Liver (tissue), 9 donors: ENCODE results near the gene ARHGEF18. TPM values are rescaled to one million over a fixed set of nuclear protein-coding genes. Genes with fewer than 3 reads are reported as not detected.

Experiments
- DNase-seq: peaks from one replicate; pipeline ENCODE4 v3.0.0-alpha.2; 2017; ENCODE audit warnings: low spot score
- H3K27ac ChIP-seq, 2 donors: one replicate each; pipeline ENCODE4 v1.7.0; 2013; ENCODE audit warnings: inconsistent platforms in 2 of 2, low read length in 2 of 2, control low read depth in 1 of 2, low read depth in 1 of 2, mild to moderate bottlenecking in 1 of 2
- H3K27me3 ChIP-seq, 4 donors: one replicate each; pipeline versions ENCODE4 v1.6.1 to v1.7.0; 2013; ENCODE audit warnings: low read length in 3 of 4, inconsistent platforms in 1 of 4, mild to moderate bottlenecking in 1 of 4, moderate library complexity in 1 of 4; ENCODE audit not compliant: control insufficient read depth in 4 of 4, insufficient read depth in 4 of 4
- H3K36me3 ChIP-seq, 4 donors: one replicate each; pipeline versions ENCODE4 v1.6.1 to v1.7.0; 2013; ENCODE audit warnings: low read length in 3 of 4, mild to moderate bottlenecking in 3 of 4, low read depth in 1 of 4, moderate library complexity in 1 of 4; ENCODE audit not compliant: control insufficient read depth in 4 of 4, insufficient read depth in 3 of 4
- H3K4me1 ChIP-seq, 4 donors: one replicate each; pipeline versions ENCODE4 v1.6.1 to v1.7.0; 2013; ENCODE audit warnings: low read length in 3 of 4, mild to moderate bottlenecking in 3 of 4, moderate library complexity in 1 of 4; ENCODE audit not compliant: control insufficient read depth in 4 of 4, insufficient read depth in 4 of 4
- H3K4me3 ChIP-seq, 3 donors: one replicate each; pipeline versions ENCODE4 v1.6.1 to v1.7.0; 2013; ENCODE audit warnings: low read length in 3 of 3, control low read depth in 1 of 3, low read depth in 1 of 3, mild to moderate bottlenecking in 1 of 3
- H3K9ac ChIP-seq, 2 donors: one replicate each; pipeline ENCODE4 v1.7.0; 2013; ENCODE audit warnings: low read length in 2 of 2, mild to moderate bottlenecking in 2 of 2, moderate library complexity in 2 of 2, control low read depth in 1 of 2, low read depth in 1 of 2
- H3K9me3 ChIP-seq, 4 donors: one replicate each; pipeline versions ENCODE4 v1.6.1 to v1.7.0; 2013; ENCODE audit warnings: low read length in 3 of 4; ENCODE audit not compliant: control insufficient read depth in 4 of 4
- EGR1 ChIP-seq, 2 donors: IDR thresholded peaks; 2 replicates each; pipeline ENCODE4 v1.6.1; 2016 to 2018; ENCODE audit warnings: antibody characterized with exemption in 2 of 2, low read depth in 2 of 2
- FOXA1 ChIP-seq: IDR thresholded peaks from 2 replicates; pipeline ENCODE4 v1.6.1; 2016; ENCODE audit warnings: antibody characterized with exemption
- GABPA ChIP-seq, 2 donors: IDR thresholded peaks in 1 of 2; conservative IDR thresholded peaks in 1 of 2; 2 replicates each; pipeline ENCODE4 v1.6.1; 2016; ENCODE audit warnings: antibody characterized with exemption in 2 of 2, mild to moderate bottlenecking in 1 of 2, moderate library complexity in 1 of 2
- HNF4A ChIP-seq, 2 donors: conservative IDR thresholded peaks; 2 replicates each; pipeline ENCODE4 v1.6.1; 2016; ENCODE audit warnings: antibody characterized with exemption in 2 of 2, mild to moderate bottlenecking in 2 of 2
- JUND ChIP-seq, 2 donors: IDR thresholded peaks; 2 replicates each; pipeline ENCODE4 v1.6.1; 2016; ENCODE audit warnings: antibody characterized with exemption in 2 of 2
- RAD21 ChIP-seq, 2 donors: IDR thresholded peaks; 2 replicates each; pipeline ENCODE4 v1.6.1; 2016; ENCODE audit warnings: antibody characterized with exemption in 2 of 2, mild to moderate bottlenecking in 2 of 2
- SP1 ChIP-seq: IDR thresholded peaks from 2 replicates; pipeline ENCODE4 v1.6.1; 2018; ENCODE audit warnings: antibody characterized with exemption, mild to moderate bottlenecking
- TAF1 ChIP-seq: conservative IDR thresholded peaks from 2 replicates; pipeline ENCODE4 v1.6.1; 2016; ENCODE audit warnings: antibody characterized with exemption, mild to moderate bottlenecking
- YY1 ChIP-seq: IDR thresholded peaks from 2 replicates; pipeline ENCODE4 v1.6.1; 2016; ENCODE audit warnings: antibody characterized with exemption, mild to moderate bottlenecking
- WGBS: extraction: QIAGEN DNeasy Blood & Tissue Kit; methylation state at CpG from one replicate; pipeline ENCODE4 v1.1.7; 2013; 5-methylcytosine and 5-hydroxymethylcytosine counted together
- polyA plus RNA-seq, 2 donors: library from polyadenylated mRNA; stranded (reverse) in 1 of 2; unstranded in 1 of 2; fragments of 200-250 nt in 1 of 2; fragments of >200 nt in 1 of 2; fragmentation: Nextera tagmentation in 1 of 2; extraction: Ambion mirVana in 1 of 2; gene quantifications; one replicate each; pipeline versions ENCODE4 v1.2.1 to v1.2.3, GENCODE V29; 2013 to 2015
- total RNA-seq, 2 donors: library from RNA; depleted of rRNA; stranded (reverse); fragments of >200 nt; gene quantifications; one replicate each; pipeline ENCODE4 v1.2.3, GENCODE V29; 2014
- TF ChIP-seq, protein P1 (sequence below): IDR thresholded peaks from 2 replicates; pipeline ENCODE4 v1.6.1; 2016; ENCODE audit warnings: antibody characterized with exemption
- TF ChIP-seq, protein P2 (sequence below): IDR thresholded peaks from 2 replicates; pipeline ENCODE4 v1.6.1; 2016; ENCODE audit warnings: antibody characterized with exemption, mild to moderate bottlenecking
- TF ChIP-seq, protein P3 (sequence below): fragments of 150-350 bp; IDR thresholded peaks from 2 replicates; pipeline ENCODE4 v1.5.1; 2017; ENCODE audit warnings: improper control_type of control experiment, low read depth, low read length; ENCODE audit not compliant: missing input control
- donor health status: healthy.
- donor health status: healthy.
- donor health status: healthy.
- donor health status: healthy.
- donor health status: healthy.

ARHGEF18 gene
- total and polyA plus RNA-seq, 4 donors = 3.3 to 28.8 (median 14.9) TPM

DNA sequence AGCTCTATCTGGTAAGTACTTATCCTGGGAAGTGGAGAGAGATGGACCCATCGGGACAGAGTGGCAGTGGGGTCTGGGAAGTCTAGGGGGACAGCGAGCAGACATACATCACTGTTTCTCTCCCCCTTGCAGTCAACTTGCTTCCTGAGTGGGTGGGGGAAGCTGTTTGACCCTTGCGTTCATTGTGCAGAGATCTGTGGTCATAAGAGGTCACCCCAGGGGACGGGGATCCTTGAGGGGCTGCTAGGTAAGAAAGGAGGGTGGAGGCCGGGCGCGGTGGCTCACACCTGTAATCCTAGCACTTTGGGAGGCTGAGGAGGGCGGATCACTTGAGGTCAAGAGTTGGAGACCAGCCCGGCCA lies 474 bp downstream of the ARHGEF18 start:
- H3K9ac ChIP-seq = no peak overlapping the region
- peak overlapping the region in 1 of 2 donors; percentile 54 for H3K27ac ChIP-seq
- H3K36me3 ChIP-seq = no peaks in the 10 kb centered on the region
- H3K4me1 ChIP-seq = peaks cover 0 to 1% (median 0%) of the 10 kb centered on the region in 4 donors
- H3K9me3 ChIP-seq = peaks cover 0 to 4% (median 0%) of the 10 kb centered on the region in 4 donors
- no peak overlapping the region for H3K4me3 ChIP-seq
- TF ChIP-seq TAF1 = no peak
- TF ChIP-seq, protein P1, sequence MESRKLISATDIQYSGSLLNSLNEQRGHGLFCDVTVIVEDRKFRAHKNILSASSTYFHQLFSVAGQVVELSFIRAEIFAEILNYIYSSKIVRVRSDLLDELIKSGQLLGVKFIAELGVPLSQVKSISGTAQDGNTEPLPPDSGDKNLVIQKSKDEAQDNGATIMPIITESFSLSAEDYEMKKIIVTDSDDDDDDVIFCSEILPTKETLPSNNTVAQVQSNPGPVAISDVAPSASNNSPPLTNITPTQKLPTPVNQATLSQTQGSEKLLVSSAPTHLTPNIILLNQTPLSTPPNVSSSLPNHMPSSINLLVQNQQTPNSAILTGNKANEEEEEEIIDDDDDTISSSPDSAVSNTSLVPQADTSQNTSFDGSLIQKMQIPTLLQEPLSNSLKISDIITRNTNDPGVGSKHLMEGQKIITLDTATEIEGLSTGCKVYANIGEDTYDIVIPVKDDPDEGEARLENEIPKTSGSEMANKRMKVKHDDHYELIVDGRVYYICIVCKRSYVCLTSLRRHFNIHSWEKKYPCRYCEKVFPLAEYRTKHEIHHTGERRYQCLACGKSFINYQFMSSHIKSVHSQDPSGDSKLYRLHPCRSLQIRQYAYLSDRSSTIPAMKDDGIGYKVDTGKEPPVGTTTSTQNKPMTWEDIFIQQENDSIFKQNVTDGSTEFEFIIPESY = no peak
- no peak for TF ChIP-seq GABPA (IDR thresholded peaks at IDR 0.05 in 1 of 2, conservative IDR thresholded peaks at IDR 0.05 in 1 of 2)
- TF ChIP-seq JUND (IDR thresholded peaks at IDR 0.05) = no peak
- TF ChIP-seq, protein P2, sequence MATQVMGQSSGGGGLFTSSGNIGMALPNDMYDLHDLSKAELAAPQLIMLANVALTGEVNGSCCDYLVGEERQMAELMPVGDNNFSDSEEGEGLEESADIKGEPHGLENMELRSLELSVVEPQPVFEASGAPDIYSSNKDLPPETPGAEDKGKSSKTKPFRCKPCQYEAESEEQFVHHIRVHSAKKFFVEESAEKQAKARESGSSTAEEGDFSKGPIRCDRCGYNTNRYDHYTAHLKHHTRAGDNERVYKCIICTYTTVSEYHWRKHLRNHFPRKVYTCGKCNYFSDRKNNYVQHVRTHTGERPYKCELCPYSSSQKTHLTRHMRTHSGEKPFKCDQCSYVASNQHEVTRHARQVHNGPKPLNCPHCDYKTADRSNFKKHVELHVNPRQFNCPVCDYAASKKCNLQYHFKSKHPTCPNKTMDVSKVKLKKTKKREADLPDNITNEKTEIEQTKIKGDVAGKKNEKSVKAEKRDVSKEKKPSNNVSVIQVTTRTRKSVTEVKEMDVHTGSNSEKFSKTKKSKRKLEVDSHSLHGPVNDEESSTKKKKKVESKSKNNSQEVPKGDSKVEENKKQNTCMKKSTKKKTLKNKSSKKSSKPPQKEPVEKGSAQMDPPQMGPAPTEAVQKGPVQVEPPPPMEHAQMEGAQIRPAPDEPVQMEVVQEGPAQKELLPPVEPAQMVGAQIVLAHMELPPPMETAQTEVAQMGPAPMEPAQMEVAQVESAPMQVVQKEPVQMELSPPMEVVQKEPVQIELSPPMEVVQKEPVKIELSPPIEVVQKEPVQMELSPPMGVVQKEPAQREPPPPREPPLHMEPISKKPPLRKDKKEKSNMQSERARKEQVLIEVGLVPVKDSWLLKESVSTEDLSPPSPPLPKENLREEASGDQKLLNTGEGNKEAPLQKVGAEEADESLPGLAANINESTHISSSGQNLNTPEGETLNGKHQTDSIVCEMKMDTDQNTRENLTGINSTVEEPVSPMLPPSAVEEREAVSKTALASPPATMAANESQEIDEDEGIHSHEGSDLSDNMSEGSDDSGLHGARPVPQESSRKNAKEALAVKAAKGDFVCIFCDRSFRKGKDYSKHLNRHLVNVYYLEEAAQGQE = no peak
- no peak for TF ChIP-seq EGR1 (IDR thresholded peaks at IDR 0.05; ENCODE audit: low read depth in 2 of 2)
- no peak for DNase-seq
- H3K27me3 ChIP-seq = no peaks in the 10 kb centered on the region
- WGBS = 78% methylated on average over 9 of the region's 9 CpGs

DNA sequence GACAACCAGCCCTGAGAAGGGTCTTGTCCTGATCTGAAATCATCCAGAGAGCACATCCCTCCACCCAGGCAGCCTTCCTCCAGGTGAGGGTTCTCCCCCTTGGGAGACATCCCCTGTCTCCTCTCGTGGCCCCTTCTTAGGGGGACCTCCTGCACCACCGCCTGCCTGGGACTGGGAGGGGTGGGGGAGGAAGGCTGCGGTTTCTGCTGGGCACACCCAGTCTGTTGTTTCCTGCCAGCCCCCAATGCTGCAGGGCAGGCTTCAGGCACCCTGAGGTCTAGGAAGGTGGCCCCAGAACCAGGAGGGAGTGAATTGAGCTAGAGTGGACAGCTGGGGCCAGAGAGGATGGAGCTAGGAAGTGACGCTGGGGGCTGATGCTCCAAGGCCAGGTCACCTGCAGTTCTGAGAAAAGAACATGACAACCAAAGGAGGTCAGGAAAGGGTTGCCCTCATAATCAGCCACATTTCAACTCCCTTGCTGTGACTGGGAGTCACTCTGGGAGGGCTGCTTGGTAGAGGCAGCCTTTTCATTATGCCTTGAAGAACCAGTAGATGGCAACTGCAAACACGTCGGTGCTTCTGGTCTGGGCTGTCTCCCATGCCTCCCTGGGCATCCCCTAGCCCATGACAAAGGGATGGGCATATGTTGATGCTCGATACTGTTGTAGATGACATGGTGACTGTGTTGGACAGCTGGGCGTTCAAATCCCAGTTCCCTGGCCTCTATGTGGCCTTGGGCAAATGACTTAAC lies 1.4 kb downstream of the ARHGEF18 start:
- no peaks in the 10 kb centered on the region for H3K27me3 ChIP-seq
- 75% methylated on average over 8 of the region's 8 CpGs for WGBS
- no peak for DNase-seq
- peaks cover 0 to 2% (median 0%) of the 10 kb centered on the region in 4 donors for H3K4me1 ChIP-seq
- TF ChIP-seq SP1 = no peak
- no peak for TF ChIP-seq FOXA1
- H3K36me3 ChIP-seq = no peaks in the 10 kb centered on the region
- H3K9ac ChIP-seq = no peak overlapping the region
- no peak overlapping the region for H3K4me3 ChIP-seq
- peaks cover 0 to 4% (median 0%) of the 10 kb centered on the region in 4 donors for H3K9me3 ChIP-seq
- H3K27ac ChIP-seq = peak overlapping the region in 1 of 2 donors; percentile 31

DNA sequence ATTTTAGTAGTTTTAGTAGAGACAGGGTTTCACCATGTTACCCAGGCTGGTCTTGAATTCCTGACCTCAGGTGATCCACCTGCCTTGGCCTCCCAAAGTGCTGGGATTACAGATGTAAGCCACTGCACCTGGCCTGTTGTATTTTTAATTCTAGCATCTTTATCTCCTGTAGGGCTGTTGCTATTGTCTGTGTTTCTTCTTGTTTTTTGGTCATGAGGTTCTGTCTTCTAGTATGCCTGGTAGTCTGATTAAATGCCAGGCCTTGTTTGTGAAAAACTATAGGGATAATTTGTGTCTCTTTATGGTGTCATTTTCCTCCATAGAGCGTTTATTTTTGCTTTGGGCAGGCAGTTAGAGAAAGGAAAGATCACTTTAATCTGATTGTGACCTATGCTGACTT lies 3.1 kb downstream of the ARHGEF18 start:
- H3K27ac ChIP-seq = no peak overlapping the region
- no peaks in the 10 kb centered on the region for H3K27me3 ChIP-seq
- DNase-seq = no peak
- TF ChIP-seq HNF4A (conservative IDR thresholded peaks at IDR 0.05) (no peak), TAF1 (no peak), GABPA (IDR thresholded peaks at IDR 0.05 in 1 of 2, conservative IDR thresholded peaks at IDR 0.05 in 1 of 2) (no peak), RAD21 (IDR thresholded peaks at IDR 0.05) (no peak), YY1 (no peak)
- TF ChIP-seq, protein P3, sequence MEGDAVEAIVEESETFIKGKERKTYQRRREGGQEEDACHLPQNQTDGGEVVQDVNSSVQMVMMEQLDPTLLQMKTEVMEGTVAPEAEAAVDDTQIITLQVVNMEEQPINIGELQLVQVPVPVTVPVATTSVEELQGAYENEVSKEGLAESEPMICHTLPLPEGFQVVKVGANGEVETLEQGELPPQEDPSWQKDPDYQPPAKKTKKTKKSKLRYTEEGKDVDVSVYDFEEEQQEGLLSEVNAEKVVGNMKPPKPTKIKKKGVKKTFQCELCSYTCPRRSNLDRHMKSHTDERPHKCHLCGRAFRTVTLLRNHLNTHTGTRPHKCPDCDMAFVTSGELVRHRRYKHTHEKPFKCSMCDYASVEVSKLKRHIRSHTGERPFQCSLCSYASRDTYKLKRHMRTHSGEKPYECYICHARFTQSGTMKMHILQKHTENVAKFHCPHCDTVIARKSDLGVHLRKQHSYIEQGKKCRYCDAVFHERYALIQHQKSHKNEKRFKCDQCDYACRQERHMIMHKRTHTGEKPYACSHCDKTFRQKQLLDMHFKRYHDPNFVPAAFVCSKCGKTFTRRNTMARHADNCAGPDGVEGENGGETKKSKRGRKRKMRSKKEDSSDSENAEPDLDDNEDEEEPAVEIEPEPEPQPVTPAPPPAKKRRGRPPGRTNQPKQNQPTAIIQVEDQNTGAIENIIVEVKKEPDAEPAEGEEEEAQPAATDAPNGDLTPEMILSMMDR = no peak
- peaks cover 0 to 2% (median 0%) of the 10 kb centered on the region in 4 donors for H3K4me1 ChIP-seq
- H3K9me3 ChIP-seq = peaks cover 0 to 4% (median 0%) of the 10 kb centered on the region in 4 donors
- no peak overlapping the region for H3K9ac ChIP-seq
- no peak overlapping the region for H3K4me3 ChIP-seq
- WGBS = 79% methylated on average over 1 of the region's 1 CpG
- no peaks in the 10 kb centered on the region for H3K36me3 ChIP-seq
